ENCODE measurements around the gene RACGAP1.

Gene RACGAP1

GRCh38 chr12:50049254-50050118, 24.2 kb upstream of the RACGAP1 start:
- no CpG with 5 or more reads among the region's 3 CpGs for WGBS (ENCODE audit: extremely low coverage, insufficient coverage, low lambda C conversion rate)
- Histone ChIP-seq H3K4ac (ENCODE audit: low read depth, low read length) (no peak overlapping the region), H3K9ac (ENCODE audit: low read length) (peak overlapping the region; percentile 63), H3K18ac (ENCODE audit: low read length) (no peak overlapping the region), H3K27me3 (ENCODE audit: insufficient read depth, low read length, poor library complexity) (no peaks in the 10 kb centered on the region), H3K56ac (ENCODE audit: low read length) (peak overlapping the region; percentile 87), H3K79me2 (ENCODE audit: control insufficient read depth, insufficient read depth, low read length) (no peaks in the 10 kb centered on the region), H4K8ac (ENCODE audit: low read depth, low read length) (no peak overlapping the region), H3K23ac (ENCODE audit: low read length) (peak overlapping the region; percentile 9), H3K4me3 (ENCODE audit: low read length) (no peak overlapping the region), H3K27ac (ENCODE audit: low read depth, low read length) (no peak overlapping the region), H3K4me2 (ENCODE audit: low read length) (no peak overlapping the region), H2BK15ac (replicated peaks; ENCODE audit: low read depth) (no peak overlapping the region), H3K4me1 (ENCODE audit: control insufficient read depth, low read depth, low read length) (peaks cover 12% of the 10 kb centered on the region), H3K79me1 (ENCODE audit: low read length) (no peaks in the 10 kb centered on the region), H3K36me3 (ENCODE audit: control insufficient read depth, insufficient read depth, low read length) (no peaks in the 10 kb centered on the region), H4K5ac (ENCODE audit: low read length) (peak overlapping the region; percentile 71), H2BK120ac (ENCODE audit: low read depth, low read length) (no peak overlapping the region), H2BK5ac (ENCODE audit: low read length) (no peak overlapping the region), H2AK5ac (ENCODE audit: low read length) (peak overlapping the region; percentile 43)
- DNase-seq, result no peak

GRCh38 chr12:50047693-50048250, 22.5 kb upstream of the RACGAP1 start:
- no peak overlapping the region for H2BK15ac ChIP-seq (replicated peaks; ENCODE audit: low read depth)
- no peaks in the 10 kb centered on the region for H3K27me3 ChIP-seq (ENCODE audit: insufficient read depth, low read length, poor library complexity)
- H3K18ac ChIP-seq (ENCODE audit: low read length), result no peak overlapping the region
- no peak overlapping the region for H2BK120ac ChIP-seq (ENCODE audit: low read depth, low read length)
- H3K4me1 ChIP-seq (ENCODE audit: control insufficient read depth, low read depth, low read length), result peaks cover 12% of the 10 kb centered on the region
- no peak overlapping the region for H4K5ac ChIP-seq (ENCODE audit: low read length)
- H3K23ac ChIP-seq (ENCODE audit: low read length), result no peak overlapping the region
- H3K4me3 ChIP-seq (ENCODE audit: low read length), result no peak overlapping the region
- H2AK5ac ChIP-seq (ENCODE audit: low read length), result no peak overlapping the region
- DNase-seq, result no peak
- no peak overlapping the region for H3K4me2 ChIP-seq (ENCODE audit: low read length)
- no peaks in the 10 kb centered on the region for H3K36me3 ChIP-seq (ENCODE audit: control insufficient read depth, insufficient read depth, low read length)
- H3K79me1 ChIP-seq (ENCODE audit: low read length), result no peaks in the 10 kb centered on the region
- no peak overlapping the region for H3K27ac ChIP-seq (ENCODE audit: low read depth, low read length)
- no peak overlapping the region for H3K56ac ChIP-seq (ENCODE audit: low read length)
- H4K8ac ChIP-seq (ENCODE audit: low read depth, low read length), result no peak overlapping the region
- no peak overlapping the region for H3K4ac ChIP-seq (ENCODE audit: low read depth, low read length)
- no peak overlapping the region for H2BK5ac ChIP-seq (ENCODE audit: low read length)
- H3K9ac ChIP-seq (ENCODE audit: low read length), result no peak overlapping the region
- WGBS (ENCODE audit: extremely low coverage, insufficient coverage, low lambda C conversion rate), result no CpG with 5 or more reads among the region's 7 CpGs
- H3K79me2 ChIP-seq (ENCODE audit: control insufficient read depth, insufficient read depth, low read length), result no peaks in the 10 kb centered on the region

- Histone ChIP-seq H3K9ac (ENCODE audit: low read length) (no peak overlapping the region), H2BK120ac (ENCODE audit: low read depth, low read length) (no peak overlapping the region), H2BK15ac (replicated peaks; ENCODE audit: low read depth) (no peak overlapping the region), H3K4me2 (ENCODE audit: low read length) (no peak overlapping the region), H3K4me1 (ENCODE audit: control insufficient read depth, low read depth, low read length) (no peaks in the 10 kb centered on the region), H4K8ac (ENCODE audit: low read depth, low read length) (no peak overlapping the region), H3K23ac (ENCODE audit: low read length) (no peak overlapping the region), H3K79me2 (ENCODE audit: control insufficient read depth, insufficient read depth, low read length) (no peaks in the 10 kb centered on the region), H2BK5ac (ENCODE audit: low read length) (no peak overlapping the region), H3K18ac (ENCODE audit: low read length) (no peak overlapping the region), H2AK5ac (ENCODE audit: low read length) (no peak overlapping the region), H4K5ac (ENCODE audit: low read length) (no peak overlapping the region), H3K4me3 (ENCODE audit: low read length) (no peak overlapping the region), H3K27ac (ENCODE audit: low read depth, low read length) (no peak overlapping the region), H3K27me3 (ENCODE audit: insufficient read depth, low read length, poor library complexity) (no peaks in the 10 kb centered on the region), H3K56ac (ENCODE audit: low read length) (no peak overlapping the region), H3K4ac (ENCODE audit: low read depth, low read length) (no peak overlapping the region), H3K79me1 (ENCODE audit: low read length) (no peaks in the 10 kb centered on the region), H3K36me3 (ENCODE audit: control insufficient read depth, insufficient read depth, low read length) (no peaks in the 10 kb centered on the region)
- whole genome bisulfite sequencing (ENCODE audit: extremely low coverage, insufficient coverage, low lambda C conversion rate), result no CpG with 5 or more reads among the region's 6 CpGs
- DNase-seq, result no peak
Measured at GRCh38 chr12:50043854-50044253, 18.6 kb upstream of the RACGAP1 start.

- Histone ChIP-seq H3K4me3 (ENCODE audit: low read length) (no peak overlapping the region), H3K27me3 (ENCODE audit: insufficient read depth, low read length, poor library complexity) (no peaks in the 10 kb centered on the region), H3K4me2 (ENCODE audit: low read length) (no peak overlapping the region)
Measured at GRCh38 chr12:50043308-50043707, 18.0 kb upstream of the RACGAP1 start.

GRCh38 chr12:50042693-50043092, 17.4 kb upstream of the RACGAP1 start:
- H4K5ac ChIP-seq (ENCODE audit: low read length), result no peak overlapping the region
- WGBS (ENCODE audit: extremely low coverage, insufficient coverage, low lambda C conversion rate), result no CpG with 5 or more reads among the region's 6 CpGs
- no peak overlapping the region for H3K23ac ChIP-seq (ENCODE audit: low read length)
- H3K27ac ChIP-seq (ENCODE audit: low read depth, low read length), result no peak overlapping the region
- H3K4me2 ChIP-seq (ENCODE audit: low read length), result no peak overlapping the region
- H3K4ac ChIP-seq (ENCODE audit: low read depth, low read length), result no peak overlapping the region
- no peak overlapping the region for H2AK5ac ChIP-seq (ENCODE audit: low read length)
- H2BK5ac ChIP-seq (ENCODE audit: low read length), result no peak overlapping the region
- H3K27me3 ChIP-seq (ENCODE audit: insufficient read depth, low read length, poor library complexity), result no peaks in the 10 kb centered on the region
- H3K4me1 ChIP-seq (ENCODE audit: control insufficient read depth, low read depth, low read length), result no peaks in the 10 kb centered on the region
- H3K79me1 ChIP-seq (ENCODE audit: low read length), result no peaks in the 10 kb centered on the region
- H3K36me3 ChIP-seq (ENCODE audit: control insufficient read depth, insufficient read depth, low read length), result no peaks in the 10 kb centered on the region
- no peak overlapping the region for H3K56ac ChIP-seq (ENCODE audit: low read length)
- no peak overlapping the region for H3K9ac ChIP-seq (ENCODE audit: low read length)
- no peaks in the 10 kb centered on the region for H3K79me2 ChIP-seq (ENCODE audit: control insufficient read depth, insufficient read depth, low read length)
- H4K8ac ChIP-seq (ENCODE audit: low read depth, low read length), result no peak overlapping the region
- H3K18ac ChIP-seq (ENCODE audit: low read length), result no peak overlapping the region
- no peak overlapping the region for H2BK120ac ChIP-seq (ENCODE audit: low read depth, low read length)
- no peak overlapping the region for H3K4me3 ChIP-seq (ENCODE audit: low read length)
- no peak overlapping the region for H2BK15ac ChIP-seq (replicated peaks; ENCODE audit: low read depth)
- no peak for DNase-seq

More at GRCh38 chr12:50043308-50043707, 18.0 kb upstream of the RACGAP1 start:
- Histone ChIP-seq H3K9ac (ENCODE audit: low read length) (no peak overlapping the region), H2BK15ac (replicated peaks; ENCODE audit: low read depth) (no peak overlapping the region), H3K27ac (ENCODE audit: low read depth, low read length) (no peak overlapping the region), H3K18ac (ENCODE audit: low read length) (no peak overlapping the region), H2BK5ac (ENCODE audit: low read length) (no peak overlapping the region), H3K79me1 (ENCODE audit: low read length) (no peaks in the 10 kb centered on the region), H3K79me2 (ENCODE audit: control insufficient read depth, insufficient read depth, low read length) (no peaks in the 10 kb centered on the region), H4K5ac (ENCODE audit: low read length) (no peak overlapping the region), H3K23ac (ENCODE audit: low read length) (no peak overlapping the region), H3K4ac (ENCODE audit: low read depth, low read length) (no peak overlapping the region), H4K8ac (ENCODE audit: low read depth, low read length) (no peak overlapping the region), H2BK120ac (ENCODE audit: low read depth, low read length) (no peak overlapping the region), H2AK5ac (ENCODE audit: low read length) (no peak overlapping the region), H3K36me3 (ENCODE audit: control insufficient read depth, insufficient read depth, low read length) (no peaks in the 10 kb centered on the region), H3K4me1 (ENCODE audit: control insufficient read depth, low read depth, low read length) (no peaks in the 10 kb centered on the region), H3K56ac (ENCODE audit: low read length) (no peak overlapping the region)
- no CpG with 5 or more reads among the region's 2 CpGs for WGBS (ENCODE audit: extremely low coverage, insufficient coverage, low lambda C conversion rate)
- DNase-seq, result no peak

Data from mesendoderm (in vitro differentiated cells).